TTC549 (cell line): ENCODE results near the gene DNA2.
A peak's percentile ranks its signal among the peaks of the same experiment; 100 is the strongest.
"Not testable (repeated sequence)": the region's sequence is repeated elsewhere in the genome, so short reads cannot be mapped to it uniquely, and the experiment has no call there.

Experiments
- FAIRE-seq: peaks from 2 replicates; lab custom pipeline; 2012; peaks lifted over from hg19 to GRCh38; lab: Jason Lieb, UNC

Gene DNA2

DNA sequence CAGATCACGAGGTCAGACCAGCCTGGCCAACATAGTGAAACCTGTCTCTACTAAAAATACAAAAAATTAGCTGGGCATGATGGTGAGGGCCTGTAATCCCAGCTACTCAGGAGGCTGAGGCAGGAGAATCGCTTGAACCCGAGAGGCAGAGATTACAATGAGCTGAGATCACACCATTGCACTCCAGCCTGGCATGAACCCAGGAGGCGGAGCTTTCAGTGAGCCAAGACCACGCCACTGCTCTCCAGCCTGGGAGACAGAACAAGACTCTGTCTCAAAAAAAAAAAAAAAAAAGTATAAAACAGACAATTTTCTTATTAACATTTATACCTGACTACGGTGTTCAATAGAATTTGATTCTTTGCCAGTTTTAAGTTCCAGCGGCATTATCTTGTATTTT is 22.1 kb downstream of the DNA2 start:
- FAIRE-seq, result not testable (repeated sequence)

DNA sequence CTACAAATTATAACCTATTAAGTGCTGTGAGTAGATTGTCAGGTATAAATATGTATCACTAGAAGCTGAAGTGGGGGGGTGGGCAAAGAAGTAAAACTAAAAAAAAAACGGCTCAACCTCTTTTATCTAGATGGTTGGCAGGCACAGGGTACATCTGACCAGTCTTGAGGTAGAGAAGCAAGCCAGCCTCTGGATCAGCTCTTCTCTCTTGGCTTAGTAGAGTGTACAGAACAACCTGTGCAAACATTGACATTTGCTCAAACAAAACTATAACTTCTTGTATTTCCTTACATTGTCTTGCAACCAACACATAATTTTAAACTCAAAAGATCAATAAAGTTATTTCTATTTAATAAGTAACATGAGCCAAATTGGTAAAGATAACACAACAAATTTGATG is 25.6 kb downstream of the DNA2 start:
- FAIRE-seq, result no peak

DNA sequence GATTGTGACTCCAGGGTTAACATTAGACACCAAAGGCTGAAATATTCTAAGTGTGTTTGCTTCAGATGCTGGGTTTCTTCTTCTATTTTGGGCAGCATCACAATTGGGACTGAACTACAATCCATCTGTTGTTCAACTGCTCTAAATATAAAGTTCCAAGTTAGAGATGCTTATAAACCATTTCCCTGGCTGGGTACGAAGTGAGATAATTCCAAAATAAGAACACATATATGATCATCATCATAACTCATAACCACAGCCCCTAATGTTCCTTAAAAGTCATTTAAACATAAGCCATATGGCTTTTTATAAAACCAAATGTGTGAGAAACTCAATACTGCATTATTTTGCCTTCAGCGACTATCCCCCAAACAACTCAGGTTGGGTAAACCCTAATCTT is 28.8 kb downstream of the DNA2 start:
- no peak for FAIRE-seq

DNA sequence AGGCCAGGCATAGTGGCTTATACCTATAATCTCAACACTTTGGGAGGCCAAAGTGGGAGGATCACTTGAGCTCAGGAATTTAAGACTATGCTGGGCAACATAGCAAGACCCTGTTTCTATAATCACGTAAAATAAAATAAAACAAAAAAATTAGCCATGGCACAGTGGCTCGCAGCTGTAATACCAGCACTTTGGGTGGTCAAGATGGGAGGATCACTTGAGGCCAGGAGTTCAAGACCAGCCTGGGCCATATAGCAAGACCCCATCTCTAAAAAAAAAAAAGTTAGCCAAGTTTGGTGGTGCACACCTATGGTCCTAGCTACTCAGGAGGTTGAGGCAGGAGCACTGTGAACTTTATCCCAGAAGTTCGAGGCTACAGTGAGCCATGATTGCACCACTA is 30.9 kb downstream of the DNA2 start:
- no peak for FAIRE-seq

DNA sequence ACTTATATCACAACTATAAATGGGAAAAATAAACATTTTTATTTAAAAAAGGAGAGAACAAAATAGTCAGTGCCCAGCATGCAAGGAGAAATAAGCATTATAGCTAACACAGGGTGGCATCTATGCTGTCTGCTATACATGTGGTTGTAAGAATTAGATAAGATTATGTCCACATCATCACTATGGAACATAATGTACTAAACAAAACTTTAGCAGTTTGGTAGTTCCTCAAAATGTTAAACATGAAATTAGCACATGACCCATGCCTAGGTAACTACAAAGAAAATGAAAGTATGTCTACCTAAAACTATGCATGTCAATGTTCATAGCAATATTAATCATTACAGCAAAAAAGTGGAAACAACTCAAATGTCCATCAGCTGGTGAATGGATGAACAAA is 36.0 kb downstream of the DNA2 start:
- FAIRE-seq, result no peak

DNA sequence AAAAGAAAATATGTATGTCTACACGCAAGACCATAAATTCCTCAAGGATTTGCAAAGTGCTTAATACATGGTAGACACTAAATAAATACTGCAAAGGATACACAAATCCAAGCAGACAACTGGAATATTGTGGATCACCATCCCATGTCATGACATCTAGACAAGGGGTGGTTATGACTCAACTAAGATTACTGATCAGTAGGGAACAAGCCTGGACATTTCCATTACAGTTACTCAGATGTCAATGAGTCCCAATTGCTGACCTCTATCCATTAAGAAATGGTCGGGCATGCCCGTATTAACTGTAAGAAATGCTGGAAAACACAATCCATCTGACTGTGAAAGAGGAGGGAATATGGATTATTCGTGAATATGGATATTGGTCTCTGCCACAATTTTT is 37.1 kb downstream of the DNA2 start:
- no peak for FAIRE-seq

DNA sequence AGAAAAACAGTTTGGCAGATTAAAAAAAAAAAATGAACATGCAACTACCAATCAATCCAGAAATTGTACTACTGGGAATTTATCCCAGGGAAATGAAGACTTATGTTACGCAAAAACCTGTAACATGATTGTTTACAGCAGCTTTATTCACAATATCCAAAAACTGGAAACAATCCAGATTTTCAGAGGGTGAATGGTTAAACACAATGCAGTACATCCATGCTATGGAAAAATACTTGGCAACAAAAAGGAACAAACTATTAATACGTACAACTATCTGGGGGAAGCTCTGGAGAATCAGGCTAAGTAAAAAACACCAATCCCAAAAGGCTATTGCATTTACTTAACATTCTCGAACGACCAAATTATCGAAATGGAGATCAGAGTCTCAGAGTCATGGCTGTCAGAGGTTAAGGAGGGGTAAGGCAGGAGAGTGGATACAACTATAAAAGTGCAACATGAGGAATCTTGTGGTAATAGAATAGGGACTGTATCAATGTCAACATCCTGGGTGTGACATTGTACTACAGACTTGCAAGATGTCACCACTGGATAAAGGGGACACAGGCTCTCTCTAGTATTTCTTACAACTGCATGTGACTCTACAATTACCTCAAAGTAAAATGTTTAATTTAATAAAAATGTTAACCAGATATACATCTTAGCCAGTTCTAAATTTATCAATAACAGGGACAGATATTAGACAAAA is 43.2 kb downstream of the DNA2 start:
- FAIRE-seq, result no peak

DNA sequence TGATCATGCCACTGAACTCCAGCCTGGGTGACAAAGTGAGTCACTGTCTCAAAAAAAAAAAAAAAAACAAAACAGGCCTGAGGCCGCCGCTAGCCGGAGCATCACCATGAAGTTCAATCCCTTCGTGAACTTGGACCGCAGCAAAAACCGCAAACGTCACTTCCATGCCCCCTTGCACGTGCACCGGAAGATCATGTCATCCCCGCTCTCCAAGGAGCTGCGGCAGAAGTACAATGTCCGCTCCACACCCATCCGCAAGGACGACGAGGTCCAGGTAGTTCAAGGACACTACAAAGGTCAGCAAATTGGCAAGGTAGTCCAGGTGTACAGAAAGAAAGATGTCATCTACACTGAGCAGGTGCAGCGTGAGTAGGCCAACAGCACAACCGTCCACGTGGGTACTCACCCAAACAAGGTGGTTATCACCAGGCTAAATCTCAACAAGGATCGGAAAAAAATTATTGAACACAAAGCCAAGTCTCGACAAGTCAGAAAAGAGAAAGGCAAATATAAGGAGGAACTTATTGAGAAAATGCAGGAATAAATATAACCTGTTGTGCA is 47.2 kb downstream of the DNA2 start:
- FAIRE-seq, result no peak

DNA sequence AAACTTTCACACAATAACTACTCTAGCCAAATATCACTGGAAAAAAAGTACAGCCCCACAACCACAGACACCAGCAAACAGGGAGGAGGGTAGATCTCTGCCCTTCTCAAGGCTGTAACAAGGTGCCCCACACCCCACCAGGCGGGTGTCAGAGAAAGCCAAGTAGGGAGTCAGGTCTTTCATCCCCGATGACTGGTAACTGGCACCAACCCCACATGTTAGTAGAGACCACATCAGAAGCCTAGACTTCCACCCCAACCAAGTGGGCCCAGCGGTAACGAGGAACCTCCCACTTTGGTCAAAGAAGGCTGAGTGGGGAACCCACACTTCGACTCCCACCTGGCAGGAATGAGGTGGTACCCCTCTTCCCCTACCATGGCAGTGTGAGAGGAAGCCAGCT is 48.3 kb downstream of the DNA2 start:
- no peak for FAIRE-seq

DNA sequence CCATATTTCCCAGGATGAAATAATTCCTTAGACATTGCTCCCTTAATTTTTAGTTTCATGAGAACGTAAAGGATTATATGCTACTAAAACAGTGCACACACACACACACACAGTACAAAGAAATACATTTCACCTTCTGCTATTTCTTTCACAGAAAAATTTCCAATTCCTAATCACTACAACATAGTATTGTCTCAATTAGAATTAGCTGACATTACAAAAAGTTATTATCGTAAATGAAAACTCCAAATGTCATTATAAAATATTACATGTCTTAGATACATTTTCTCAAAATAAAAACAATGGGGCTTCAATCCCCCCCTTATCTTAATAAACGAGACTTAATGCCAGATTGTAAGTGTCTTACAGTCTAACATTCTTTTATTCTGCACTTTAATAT is 52.4 kb downstream of the DNA2 start:
- no peak for FAIRE-seq

DNA sequence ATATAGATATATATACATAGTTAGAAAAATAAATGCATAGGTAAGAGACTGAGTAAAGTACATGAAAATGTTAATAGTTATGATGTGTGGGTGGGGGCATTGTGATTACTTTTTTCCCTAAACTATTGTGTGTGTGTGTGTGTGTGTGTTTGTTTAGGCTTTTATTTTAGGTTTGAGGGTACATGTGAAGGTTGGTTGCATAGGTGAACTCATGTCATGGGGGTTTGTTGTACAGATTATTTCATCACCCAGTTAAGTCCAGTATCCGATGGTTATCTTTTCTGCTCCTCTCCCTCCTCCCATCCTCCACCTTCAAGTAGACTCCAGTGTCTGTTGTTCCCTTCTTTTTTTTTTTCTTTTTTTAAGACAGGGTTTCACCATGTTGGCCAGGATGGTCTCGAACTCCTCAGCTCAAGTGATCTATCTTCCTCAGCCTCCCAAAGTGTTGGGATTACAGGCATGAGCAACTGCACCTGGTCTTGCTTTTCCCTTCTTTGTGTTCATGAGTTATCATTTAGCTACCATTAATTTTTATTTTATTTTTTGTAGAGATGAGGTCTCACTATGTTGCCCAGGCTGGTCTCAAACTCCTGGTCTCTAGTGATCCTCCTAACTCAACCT is 62.8 kb downstream of the DNA2 start:
- no peak for FAIRE-seq

DNA sequence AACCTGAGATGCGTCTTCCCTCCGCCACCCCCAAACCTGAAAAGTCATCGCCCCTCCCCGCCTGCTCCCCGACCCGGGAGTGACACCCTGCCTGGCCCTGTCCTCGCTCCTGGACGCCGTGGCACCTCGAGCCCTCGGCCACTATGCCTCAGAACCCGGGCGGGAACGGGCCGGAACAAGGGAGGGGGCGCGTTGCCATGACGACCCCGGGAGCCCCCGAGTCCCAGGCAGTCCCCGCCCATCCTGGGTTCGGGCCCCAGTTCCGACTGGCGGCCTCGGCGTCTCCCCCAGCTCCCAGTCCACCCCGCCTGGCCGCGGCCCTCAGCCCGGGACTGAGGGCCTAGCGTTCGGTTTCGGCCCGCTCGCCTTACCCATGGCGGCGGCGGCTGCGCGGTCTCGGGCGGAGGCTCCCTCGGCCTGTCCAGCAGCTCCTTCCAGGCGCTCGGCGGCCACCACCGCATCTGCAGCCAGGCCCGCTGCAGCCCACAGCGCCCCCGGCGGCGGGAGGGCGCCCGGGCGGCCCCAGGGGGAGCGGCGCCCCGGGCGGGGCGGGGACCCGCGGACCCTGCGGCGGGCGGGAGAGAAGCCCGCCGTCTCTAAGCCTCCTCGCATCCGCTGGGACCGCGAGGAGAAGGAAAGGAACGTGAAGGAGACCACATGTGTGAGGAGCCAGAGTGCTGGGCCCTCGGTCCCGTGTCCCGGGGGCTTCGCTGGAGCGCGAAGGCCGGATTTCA is 64.8 kb downstream of the DNA2 start, which contains the start of gene RUFY2:
TSS of gene RUFY2 (minus strand) at position 463 of the 734 bp plus-strand sequence. CDS start at position 375, 88 bp downstream.
- no peak for FAIRE-seq

DNA sequence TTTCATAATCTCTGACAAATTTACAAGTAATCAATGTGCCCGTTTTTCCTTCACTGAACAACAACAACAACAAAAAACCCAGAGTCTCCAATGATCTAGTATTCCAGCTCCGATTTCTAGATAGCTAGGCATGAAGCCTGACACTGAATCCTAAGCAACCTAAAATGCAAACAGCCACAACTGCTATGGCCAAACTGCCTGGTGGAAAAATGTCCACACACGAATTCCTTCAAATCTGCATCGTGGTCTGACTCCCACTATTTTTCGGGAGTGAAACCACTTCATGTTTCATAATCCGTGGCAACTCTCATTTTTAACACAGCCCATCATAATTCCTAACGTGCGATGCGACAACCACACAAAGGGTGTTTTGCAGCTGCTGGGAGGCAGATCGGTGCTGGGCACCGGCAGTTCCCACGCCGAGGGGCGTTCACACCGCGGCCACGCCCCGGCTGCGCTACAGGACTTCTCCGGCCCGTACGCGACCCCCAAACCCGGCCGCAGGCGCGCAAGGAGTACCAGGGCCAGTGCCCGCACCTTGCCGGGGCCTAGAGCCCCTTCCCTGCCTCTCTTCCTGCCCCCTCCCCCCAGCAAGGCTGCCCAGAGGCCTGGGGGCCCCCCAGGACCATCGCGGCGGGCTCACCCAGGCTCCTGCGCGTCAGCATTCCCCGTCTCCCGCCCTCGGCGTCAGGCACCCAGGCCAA is 65.5 kb downstream of the DNA2 start:
- FAIRE-seq, result no peak

DNA sequence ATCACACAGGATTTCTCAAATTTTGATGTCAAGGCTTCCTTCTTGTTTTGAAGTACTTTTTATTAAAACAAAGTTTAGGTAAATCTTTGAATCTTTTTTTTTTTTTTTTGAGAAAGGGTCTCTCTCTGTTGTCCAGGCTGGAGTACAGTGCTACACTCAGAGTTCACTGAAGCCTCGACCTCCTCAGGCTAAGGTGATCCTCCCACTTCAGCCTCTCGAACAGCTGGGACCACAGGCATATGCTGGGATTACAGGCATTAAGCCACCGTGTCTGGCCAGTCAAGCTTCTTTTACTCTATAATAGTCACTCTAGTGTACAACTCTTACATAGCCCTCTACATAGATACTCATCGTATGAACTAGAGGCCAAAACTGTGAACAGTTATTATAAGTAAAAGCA is 68.1 kb downstream of the DNA2 start:
- FAIRE-seq, result no peak

DNA sequence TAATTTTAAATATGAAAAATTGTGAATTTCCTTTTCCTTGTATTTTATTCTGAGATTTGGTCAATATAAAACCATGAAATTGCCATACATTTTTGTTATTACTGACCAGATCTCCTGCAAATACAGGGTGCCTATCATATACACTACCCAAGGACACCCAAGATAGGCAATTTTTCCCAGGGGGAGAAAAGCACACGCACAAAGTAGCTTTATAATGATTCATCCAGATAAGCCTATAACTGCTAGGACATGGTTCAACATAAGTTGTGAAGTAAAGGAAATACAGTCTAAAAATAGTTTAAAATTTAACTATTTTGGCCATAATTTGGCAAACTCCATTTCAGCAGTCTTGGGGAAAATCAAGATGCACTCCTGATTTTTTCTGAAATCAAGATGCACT is 69.5 kb downstream of the DNA2 start:
- no peak for FAIRE-seq

DNA sequence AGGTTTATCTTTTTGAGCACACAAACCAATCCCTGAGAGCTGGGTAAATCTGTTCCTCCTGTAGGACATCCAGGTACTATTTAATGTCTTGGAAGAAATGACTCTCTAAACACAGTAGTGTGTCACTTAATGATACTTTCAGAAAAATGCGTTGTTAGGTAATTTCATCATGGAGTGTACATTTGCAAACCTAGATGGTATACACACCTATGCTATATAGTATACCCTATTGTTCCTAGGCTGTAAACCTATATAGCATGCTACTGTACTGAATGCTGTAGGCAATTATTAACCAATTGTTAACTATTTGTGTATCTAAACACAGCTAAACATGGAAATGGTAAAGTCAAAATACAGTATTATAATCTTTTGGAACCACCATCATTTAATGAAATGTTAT is 74.8 kb downstream of the DNA2 start:
- no peak for FAIRE-seq

DNA sequence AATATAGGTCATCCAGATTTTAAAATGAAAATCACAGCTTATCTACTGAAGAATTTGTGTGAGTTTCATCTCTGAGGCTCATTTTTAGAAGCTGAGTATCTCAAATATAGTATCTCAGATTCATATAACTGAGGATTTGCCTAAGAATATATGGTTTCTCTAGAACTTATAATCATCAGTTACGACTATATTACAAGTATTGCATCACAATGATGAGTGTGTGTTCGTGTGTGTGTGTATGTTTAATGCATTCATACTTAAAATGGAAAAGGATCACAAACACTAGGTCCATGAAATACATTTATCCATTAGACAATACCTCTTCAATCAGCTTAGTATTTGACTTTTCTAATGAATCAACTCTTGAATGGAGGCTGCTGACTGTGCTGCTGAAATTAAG is 86.0 kb downstream of the DNA2 start:
- no peak for FAIRE-seq

DNA sequence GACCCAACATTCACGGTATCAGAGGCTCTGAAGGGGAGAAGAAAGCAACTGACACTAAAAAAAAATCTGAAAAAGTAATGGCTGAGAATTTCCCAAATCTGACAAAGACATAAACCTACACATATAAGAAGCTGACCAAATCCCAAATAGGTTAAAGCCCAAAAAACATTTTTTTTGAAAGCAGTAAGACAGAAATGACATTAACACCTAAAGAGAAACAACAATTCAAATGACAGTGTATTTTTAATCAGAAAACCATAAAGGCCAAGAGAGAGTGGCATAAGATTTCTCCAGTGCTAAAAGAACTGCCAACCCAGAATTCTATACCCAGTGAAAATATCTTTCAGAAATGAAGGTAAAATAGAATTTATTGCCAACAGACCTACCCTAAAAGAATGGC is 100.2 kb downstream of the DNA2 start:
- no peak for FAIRE-seq

DNA sequence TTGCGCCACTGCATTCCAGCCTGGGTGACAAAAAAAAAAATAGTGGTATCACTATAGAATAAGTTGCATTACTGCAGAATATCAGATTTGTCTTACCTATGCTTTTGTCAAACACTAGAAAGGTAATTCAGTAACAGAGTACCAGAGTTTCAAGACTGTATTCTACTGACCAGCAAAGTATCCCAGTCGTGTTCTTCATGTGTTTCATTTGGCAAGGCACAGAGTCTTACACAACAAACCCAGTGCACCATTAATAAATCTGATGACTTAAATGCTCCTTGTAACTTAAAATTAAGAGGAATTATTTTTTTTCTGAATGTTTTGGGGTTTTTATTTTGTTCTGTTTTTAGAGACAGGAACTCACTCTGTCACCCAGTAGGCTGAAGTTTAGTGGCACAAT is 104.7 kb downstream of the DNA2 start:
- no peak for FAIRE-seq

DNA sequence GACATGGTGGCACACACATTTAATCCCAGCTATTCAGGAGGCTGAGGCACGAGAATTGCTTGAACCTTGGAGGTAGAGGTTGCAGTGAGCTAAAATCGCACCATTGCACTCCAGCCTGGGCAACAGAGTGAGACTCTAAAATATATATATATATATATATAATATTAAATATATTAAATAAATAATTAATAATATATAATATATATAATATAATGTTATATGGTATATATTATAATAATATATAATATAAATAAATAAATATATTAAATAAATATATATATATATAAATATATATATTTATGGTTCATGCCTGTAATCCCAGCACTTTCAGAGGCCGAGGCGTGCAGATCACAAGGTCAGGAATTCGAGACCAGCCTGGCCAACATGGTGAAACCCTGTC is 105.2 kb downstream of the DNA2 start:
- peak; percentile 46 for FAIRE-seq

DNA sequence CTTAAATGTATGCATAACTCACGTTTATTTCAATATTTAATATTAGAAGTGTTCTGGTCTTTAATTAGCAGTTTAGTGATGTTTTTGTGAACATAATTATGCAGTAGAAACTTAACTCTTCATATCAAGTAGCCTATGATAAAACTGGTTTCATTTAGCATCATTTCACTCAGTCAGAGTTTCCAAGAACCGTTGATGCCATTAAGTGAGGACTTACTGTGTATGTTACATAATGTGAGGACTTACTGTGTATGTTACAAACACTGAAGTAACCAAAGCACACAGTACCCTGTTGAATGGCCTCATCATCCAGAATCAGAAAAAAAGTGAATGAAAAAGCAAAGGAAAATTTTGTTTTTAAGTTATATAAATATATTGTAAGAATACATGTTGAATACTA is 106.2 kb downstream of the DNA2 start:
- FAIRE-seq, result no peak

DNA sequence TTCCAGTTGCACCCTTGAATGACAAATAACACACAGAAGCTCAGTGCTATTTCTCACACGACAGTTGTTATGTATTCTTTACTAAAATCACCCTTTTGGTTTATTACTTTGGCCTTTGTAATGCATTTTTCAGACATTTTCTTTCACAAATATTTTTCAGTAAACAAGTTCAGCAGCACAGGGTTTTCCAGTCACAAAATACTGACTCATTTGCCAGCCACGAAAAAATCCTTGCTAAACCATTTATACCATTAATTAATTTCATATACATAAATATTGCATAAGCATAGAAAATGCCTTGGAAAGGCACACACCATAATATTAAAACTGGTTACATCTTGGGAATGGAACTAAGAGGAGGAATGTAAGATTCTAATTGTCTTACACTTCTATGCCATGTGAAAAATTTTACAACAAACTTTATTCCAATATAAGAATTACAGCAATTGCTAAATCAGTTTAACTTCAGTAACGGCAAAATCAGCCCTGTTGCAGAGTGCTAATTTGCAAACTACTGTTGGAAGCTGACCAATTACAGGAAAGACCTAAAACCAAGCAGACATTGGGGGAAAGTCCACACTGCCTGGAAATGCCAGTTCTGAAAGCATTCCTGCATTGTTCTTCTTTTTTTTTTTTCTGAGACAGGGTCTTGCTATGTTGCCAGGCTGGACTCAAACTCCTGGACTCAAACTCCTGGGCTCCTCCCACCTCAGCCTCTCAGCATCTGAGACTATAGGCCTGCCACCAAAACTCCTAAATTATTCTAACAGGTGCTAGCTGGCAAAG is 107.5 kb downstream of the DNA2 start:
- FAIRE-seq, result no peak
